PC-3 (cell line): Measurements from ENCODE around the gene IL18R1. TPM values are rescaled to one million over a fixed set of nuclear protein-coding genes. Genes with fewer than 3 reads are reported as not detected.

Experiments used
- ATAC-seq: fragments of 200-7000 bp; cut with Tn5 transposase; 2 replicates; pipeline ENCODE4 v1.9.1; 2020; ENCODE audit warnings: mild to moderate bottlenecking, moderate library complexity
- BruUV-seq: library from RNA; stranded (reverse); fragments of 400-500 nt; replicated peaks from 2 replicates; lab custom pipeline; 2021; lab: Mats Ljungman, UMichigan
- CTCF ChIA-PET: fragments of 300-600 bp; sonication (Branson Sonifier 250); formaldehyde crosslinking; loops from one replicate; lab custom pipeline; 2022; ENCODE audit warnings: antibody characterized with exemption; lab: Charles Lee
- POLR2A ChIA-PET: fragments of 300-600 bp; sonication (Branson Sonifier 250); formaldehyde crosslinking; loops from one replicate; lab custom pipeline; 2022; ENCODE audit warnings: antibody characterized with exemption; ENCODE audit not compliant: unreplicated experiment; lab: Charles Lee
- DNase-seq: peaks from one replicate; pipeline ENCODE4 v3.0.0-alpha.2; 2015
- H2AFZ ChIP-seq: fragments of 300-600 bp; sonication (generic); 2 replicates; pipeline ENCODE4 v1.6.0; 2016; ENCODE audit warnings: antibody characterized with exemption, low read length
- H3F3A ChIP-seq: fragments of 300-600 bp; sonication (generic); one replicate; pipeline ENCODE4 v1.6.0; 2017; ENCODE audit warnings: antibody characterized with exemption, low read length, control low read depth, mild to moderate bottlenecking; ENCODE audit not compliant: unreplicated experiment
- H3K27ac ChIP-seq: fragments of 300-600 bp; sonication (generic); 2 replicates; pipeline ENCODE4 v1.5.1; 2016; ENCODE audit warnings: mild to moderate bottlenecking, low read length
- H3K27me3 ChIP-seq: fragments of 300-600 bp; sonication (generic); 2 replicates; pipeline ENCODE4 v1.6.1; 2016; ENCODE audit warnings: low read length, mixed read lengths
- H3K36me3 ChIP-seq: fragments of 300-600 bp; sonication (generic); 2 replicates; pipeline ENCODE4 v1.6.1; 2016; ENCODE audit warnings: low read depth, mixed run types, low read length, mixed read lengths
- H3K4me1 ChIP-seq: fragments of 300-600 bp; sonication (generic); 2 replicates; pipeline ENCODE4 v1.5.1; 2016; ENCODE audit warnings: low read length; ENCODE audit not compliant: insufficient read depth
- H3K4me2 ChIP-seq: fragments of 300-600 bp; sonication (generic); 2 replicates; pipeline ENCODE4 v1.6.0; 2016; ENCODE audit warnings: low read length
- H3K4me3 ChIP-seq: fragments of 300-600 bp; sonication (generic); 2 replicates; pipeline ENCODE4 v1.5.1; 2016; ENCODE audit warnings: mild to moderate bottlenecking, low read length, mixed read lengths
- H3K79me2 ChIP-seq: fragments of 300-600 bp; sonication (generic); 2 replicates; pipeline ENCODE4 v1.6.1; 2017; ENCODE audit warnings: low read length, mixed read lengths
- H3K9ac ChIP-seq: fragments of 300-600 bp; sonication (generic); 2 replicates; pipeline ENCODE4 v1.6.0; 2016; ENCODE audit warnings: mild to moderate bottlenecking, low read length
- H3K9me2 ChIP-seq: fragments of 300-600 bp; sonication (generic); replicated peaks from 2 replicates; pipeline ENCODE4 v1.6.1; 2016; ENCODE audit warnings: mixed run types, low read length, mixed read lengths
- H3K9me3 ChIP-seq: fragments of 300-600 bp; sonication (generic); 2 replicates; pipeline ENCODE4 v1.6.1; 2016; ENCODE audit warnings: low read length, mixed read lengths
- H4K20me1 ChIP-seq: fragments of 300-600 bp; sonication (generic); 2 replicates; pipeline ENCODE4 v1.6.1; 2016; ENCODE audit warnings: low read length, mixed read lengths
- EZH2 ChIP-seq: fragments of 300-600 bp; sonication (generic); IDR thresholded peaks from one replicate; pipeline ENCODE4 v1.6.1; 2017; ENCODE audit warnings: antibody characterized with exemption, mild to moderate bottlenecking, low read length; ENCODE audit not compliant: unreplicated experiment
- EZH2phosphoT487 ChIP-seq: fragments of 300-600 bp; sonication (generic); IDR thresholded peaks from 2 replicates; pipeline ENCODE4 v1.6.1; 2018; ENCODE audit warnings: mild to moderate bottlenecking, antibody characterized with exemption, low read length, borderline replicate concordance
- intact Hi-C: fragments of 100-400 bp; cut with micrococcal nuclease; formaldehyde crosslinking; loops from 2 replicates; pipeline ENCODE4 v1.9.0; 2023
- total RNA-seq: library from RNA; depleted of rRNA; stranded (reverse); fragments of >200 nt; gene quantifications from 2 replicates; pipeline ENCODE4 v1.2.3, GENCODE V29; 2014
- TF ChIP-seq, protein P1 (sequence below): fragments of 300-600 bp; sonication (generic); conservative IDR thresholded peaks from 2 replicates; pipeline ENCODE4 v1.5.1; 2017; ENCODE audit warnings: antibody characterized with exemption, low read depth, mild to moderate bottlenecking, low read length

The IL18R1 gene
- total RNA-seq, 1 experiment from 2014 or later, result 1.2 TPM

DNA sequence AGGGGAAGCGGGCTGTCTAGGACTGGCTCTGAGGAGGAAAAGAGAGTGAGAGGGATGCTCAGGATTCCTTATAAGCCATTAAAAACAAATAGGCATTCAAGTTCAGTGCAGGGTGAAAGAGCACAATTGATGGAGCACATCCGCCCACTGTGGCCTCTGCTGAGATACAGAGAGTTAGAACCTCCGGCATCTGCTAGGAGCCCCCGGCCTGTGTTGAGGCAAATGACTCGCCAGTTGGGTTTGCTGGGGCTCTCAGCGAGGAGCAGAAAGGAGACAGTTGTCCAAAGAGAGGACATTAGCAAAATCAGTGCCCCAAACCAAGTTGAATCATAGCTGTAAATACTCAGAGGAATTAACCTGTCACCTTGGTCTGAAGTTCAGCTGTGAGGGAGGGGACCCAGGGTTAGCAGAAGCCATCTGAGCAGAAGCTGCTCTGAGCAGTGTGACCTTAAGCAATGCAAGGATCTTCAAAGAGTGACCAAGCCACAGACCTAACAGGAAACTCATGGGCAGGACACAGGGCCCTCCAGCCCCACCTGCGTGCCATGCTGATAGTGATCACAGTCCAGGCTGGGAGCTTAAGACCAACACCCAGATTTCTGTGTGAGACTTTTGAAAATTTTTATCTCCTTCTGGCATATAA is 44.0 kb downstream of the IL18R1 start:
- Histone ChIP-seq H3K36me3 (no peaks in the 10 kb centered on the region), H3K27me3 (no peaks in the 10 kb centered on the region), H3K9ac (no peak overlapping the region), H3K27ac (no peak overlapping the region), H2AFZ (no peak overlapping the region), H3K4me3 (no peak overlapping the region), H3K79me2 (no peaks in the 10 kb centered on the region), H3K4me2 (no peak overlapping the region), H3K9me2 (no peaks in the 10 kb centered on the region), H3K4me1 (no peaks in the 10 kb centered on the region), H4K20me1 (no peaks in the 10 kb centered on the region), H3K9me3 (no peaks in the 10 kb centered on the region), H3F3A (no peaks in the 10 kb centered on the region)
- intact Hi-C loops, result no loop called here
- DNase-seq, result no peak
- ChIA-PET CTCF (no interaction called here), POLR2A (no interaction called here)
- no peak for TF ChIP-seq EZH2phosphoT487
- TF ChIP-seq EZH2, result no peak
- TF ChIP-seq, protein P1, sequence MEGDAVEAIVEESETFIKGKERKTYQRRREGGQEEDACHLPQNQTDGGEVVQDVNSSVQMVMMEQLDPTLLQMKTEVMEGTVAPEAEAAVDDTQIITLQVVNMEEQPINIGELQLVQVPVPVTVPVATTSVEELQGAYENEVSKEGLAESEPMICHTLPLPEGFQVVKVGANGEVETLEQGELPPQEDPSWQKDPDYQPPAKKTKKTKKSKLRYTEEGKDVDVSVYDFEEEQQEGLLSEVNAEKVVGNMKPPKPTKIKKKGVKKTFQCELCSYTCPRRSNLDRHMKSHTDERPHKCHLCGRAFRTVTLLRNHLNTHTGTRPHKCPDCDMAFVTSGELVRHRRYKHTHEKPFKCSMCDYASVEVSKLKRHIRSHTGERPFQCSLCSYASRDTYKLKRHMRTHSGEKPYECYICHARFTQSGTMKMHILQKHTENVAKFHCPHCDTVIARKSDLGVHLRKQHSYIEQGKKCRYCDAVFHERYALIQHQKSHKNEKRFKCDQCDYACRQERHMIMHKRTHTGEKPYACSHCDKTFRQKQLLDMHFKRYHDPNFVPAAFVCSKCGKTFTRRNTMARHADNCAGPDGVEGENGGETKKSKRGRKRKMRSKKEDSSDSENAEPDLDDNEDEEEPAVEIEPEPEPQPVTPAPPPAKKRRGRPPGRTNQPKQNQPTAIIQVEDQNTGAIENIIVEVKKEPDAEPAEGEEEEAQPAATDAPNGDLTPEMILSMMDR, result no peak
- no peak for ATAC-seq
- BruUV-seq, result no TSS peak

DNA sequence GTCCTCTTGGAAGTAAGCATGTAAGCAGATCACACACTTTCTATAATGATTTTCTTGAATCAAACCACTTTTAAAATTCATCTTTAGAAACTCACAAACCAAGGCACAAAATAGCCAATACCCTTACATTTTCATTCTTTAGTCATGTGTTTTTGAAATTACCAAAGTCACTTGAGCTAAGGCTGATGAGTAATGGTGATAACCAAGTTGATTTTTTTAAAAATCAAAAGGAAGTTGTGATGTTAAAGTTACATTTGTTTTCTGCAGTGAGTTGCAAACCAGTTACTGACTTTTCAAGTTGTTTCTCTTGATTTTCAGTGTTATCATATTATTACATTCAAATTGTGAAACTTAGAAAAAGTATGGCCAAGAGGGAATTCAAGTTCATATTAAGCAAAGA is 45.9 kb downstream of the IL18R1 start:
- Histone ChIP-seq H3K4me2 (no peak overlapping the region), H3K27ac (no peak overlapping the region), H2AFZ (no peak overlapping the region), H3K9me2 (no peaks in the 10 kb centered on the region), H3K27me3 (no peaks in the 10 kb centered on the region), H3K9ac (no peak overlapping the region), H3K9me3 (no peaks in the 10 kb centered on the region), H3K79me2 (no peaks in the 10 kb centered on the region), H4K20me1 (no peaks in the 10 kb centered on the region), H3K36me3 (no peaks in the 10 kb centered on the region), H3F3A (no peaks in the 10 kb centered on the region), H3K4me3 (no peak overlapping the region), H3K4me1 (no peaks in the 10 kb centered on the region)
- intact Hi-C loops, result no loop called here
- ATAC-seq (no peak), DNase-seq (no peak)
- CTCF ChIA-PET, result no interaction called here
- TF ChIP-seq, protein P1, result no peak
- no peak for TF ChIP-seq EZH2phosphoT487
- no peak for TF ChIP-seq EZH2
- BruUV-seq, result no TSS peak
- POLR2A ChIA-PET, result no interaction called here

DNA sequence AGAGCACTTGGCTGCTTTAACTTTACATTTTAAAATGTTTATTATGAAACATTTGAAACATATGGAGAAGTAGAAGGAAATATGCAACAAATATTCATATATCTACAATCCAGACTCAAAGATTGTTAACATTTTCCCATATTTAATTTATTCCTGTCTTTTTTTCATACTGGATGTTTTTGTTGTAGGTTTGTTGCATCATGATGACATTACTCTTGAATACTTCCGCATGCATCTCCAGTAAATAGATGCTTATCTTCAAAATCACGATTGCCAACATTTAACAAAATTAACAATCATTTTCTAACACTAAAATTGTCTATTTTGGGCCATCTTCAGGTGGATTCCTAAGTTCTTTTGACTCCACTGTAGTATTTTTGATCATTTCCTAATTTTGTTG is 46.3 kb downstream of the IL18R1 start:
- no TSS peak for BruUV-seq
- Histone ChIP-seq H3K9ac (no peak overlapping the region), H3K4me1 (no peaks in the 10 kb centered on the region), H3K4me2 (no peak overlapping the region), H3K27ac (no peak overlapping the region), H3K36me3 (no peaks in the 10 kb centered on the region), H3K4me3 (no peak overlapping the region), H2AFZ (no peak overlapping the region), H4K20me1 (no peaks in the 10 kb centered on the region), H3K9me3 (no peaks in the 10 kb centered on the region), H3K79me2 (no peaks in the 10 kb centered on the region), H3K27me3 (no peaks in the 10 kb centered on the region), H3F3A (no peaks in the 10 kb centered on the region), H3K9me2 (no peaks in the 10 kb centered on the region)
- no peak for DNase-seq
- no peak for TF ChIP-seq EZH2
- TF ChIP-seq, protein P1, result no peak
- no peak for TF ChIP-seq EZH2phosphoT487
- intact Hi-C loops, result no loop called here
- ChIA-PET POLR2A (no interaction called here), CTCF (no interaction called here)
- no peak for ATAC-seq
